Frontal cortex (tissue), 4 donors: ENCODE results near the gene VWCE. TPM values are rescaled to one million over a fixed set of nuclear protein-coding genes. Genes with fewer than 3 reads are reported as not detected.

ENCODE experiments used
- DNase-seq, 2 donors: peaks; one replicate each; pipeline ENCODE4 v3.0.0; 2012; ENCODE audit warnings: low spot score in 2 of 2
- FAIRE-seq: peaks from 2 replicates; lab custom pipeline; 2012; peaks lifted over from hg19 to GRCh38; lab: Jason Lieb, UNC
- total RNA-seq: library from RNA; depleted of rRNA; stranded (reverse); fragments of >200 nt; gene quantifications from one replicate; pipeline ENCODE4 v1.2.3, GENCODE V29; 2014
- donor health status: control.
- donor health status: control.
- donor health status: control.

VWCE gene
- total RNA-seq, 1 donor from 2014 or later = 2.0 TPM

DNA sequence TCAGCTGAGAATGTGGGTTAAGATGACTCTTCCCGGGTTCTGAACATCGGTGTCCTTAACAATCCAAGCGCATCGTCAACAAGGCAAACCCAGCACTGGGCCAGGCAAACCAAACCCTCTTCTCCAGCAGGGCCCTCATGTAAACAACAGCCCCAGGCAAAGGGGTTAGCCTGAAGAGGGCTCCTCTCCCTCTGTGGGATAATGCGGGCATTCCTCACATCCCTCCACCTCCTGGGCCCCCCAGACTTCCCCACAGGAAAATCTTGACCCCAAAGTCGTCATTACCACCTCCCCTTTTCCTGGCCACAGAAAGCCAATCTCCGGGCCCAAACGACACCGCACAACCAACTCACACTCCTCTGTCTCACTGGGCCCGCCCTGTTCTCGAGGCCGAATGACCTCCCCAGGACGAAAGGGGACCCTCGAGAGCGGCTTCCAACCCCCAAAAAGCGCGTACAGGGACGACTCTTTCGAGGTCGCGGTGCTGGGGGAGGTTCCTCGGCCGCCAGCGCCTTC, 37.2 kb upstream of the VWCE start:
- DNase-seq (peak in 1 of 2 donors; percentile 40), FAIRE-seq (no peak)

DNA sequence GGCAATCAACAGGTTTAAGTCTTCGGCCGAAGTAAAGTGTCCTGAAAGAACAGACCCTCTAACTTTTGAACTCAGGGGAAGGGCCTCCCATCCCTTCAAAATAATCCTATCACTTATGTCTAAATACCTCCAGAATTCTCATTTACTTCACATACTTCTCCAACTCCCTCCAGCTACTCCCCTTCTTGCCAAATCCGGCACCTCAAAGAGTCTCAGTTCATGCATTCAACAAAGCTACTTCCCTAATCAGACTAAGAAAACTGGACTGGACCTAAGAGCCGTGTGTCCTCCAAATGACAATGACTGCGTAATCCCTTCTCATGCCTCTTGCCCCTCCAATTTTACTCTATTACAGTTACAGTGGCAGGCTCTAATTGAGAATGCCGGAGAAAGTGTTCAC, 36.5 kb upstream of the VWCE start:
- FAIRE-seq (no peak), DNase-seq (no peak)

DNA sequence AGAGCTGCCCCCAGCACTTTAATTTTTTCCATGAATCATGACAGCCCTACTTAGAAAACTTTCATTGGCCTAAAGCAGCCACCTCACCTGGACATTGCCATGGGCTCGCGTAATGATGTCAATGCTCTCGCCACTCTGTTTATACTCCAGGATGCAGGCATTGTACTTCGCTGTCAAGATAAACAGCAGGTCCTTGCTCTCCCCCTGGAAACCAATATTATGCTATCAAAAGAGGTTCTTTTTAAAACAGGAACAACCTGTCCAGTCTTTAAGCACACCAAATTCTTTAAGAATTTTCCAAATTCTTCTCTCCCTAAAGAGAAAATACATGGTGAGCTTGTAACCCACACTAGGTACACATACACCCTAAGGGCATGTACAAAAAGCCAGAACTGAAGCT, 34.8 kb upstream of the VWCE start:
- DNase-seq = no peak
- FAIRE-seq = no peak

DNA sequence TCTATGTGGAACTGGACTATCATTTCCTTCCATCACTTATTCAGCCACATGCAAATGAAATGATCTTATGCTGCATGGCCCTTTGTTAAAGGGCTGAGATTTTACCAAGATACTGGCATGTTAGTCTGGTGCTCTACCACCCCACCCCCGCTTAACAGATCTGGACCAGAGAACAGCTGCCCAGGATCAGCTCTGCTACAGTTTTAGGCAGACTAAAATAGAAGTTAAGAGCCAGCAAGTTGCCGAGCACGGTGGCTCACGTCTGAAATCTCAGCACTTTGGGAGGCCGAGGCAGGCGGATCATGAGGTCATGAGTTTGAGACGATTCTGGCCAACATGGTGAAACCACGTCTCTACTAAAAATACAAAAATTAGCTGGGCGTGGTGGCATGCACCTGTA, 33.2 kb upstream of the VWCE start:
- DNase-seq = no peak
- FAIRE-seq = no peak

DNA sequence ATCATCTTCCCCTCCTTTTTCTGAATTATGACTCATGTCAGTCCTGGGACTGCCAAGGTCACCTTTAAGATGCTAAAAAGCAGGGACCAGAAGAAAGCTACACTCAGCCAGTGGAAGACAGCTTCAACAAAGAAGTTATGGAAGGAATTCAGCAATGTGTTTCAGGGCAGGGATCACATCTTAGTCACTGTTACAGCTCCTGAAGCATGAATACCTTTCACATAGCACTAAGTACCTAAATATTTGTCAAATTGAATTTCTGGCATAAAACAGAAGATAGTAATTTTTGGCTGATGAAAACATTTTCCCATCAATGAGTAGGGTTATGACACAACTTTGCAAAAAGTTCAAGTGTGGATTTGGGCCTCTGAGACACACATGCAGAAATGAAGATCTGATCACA, 32.6 kb upstream of the VWCE start:
- FAIRE-seq (no peak), DNase-seq (no peak)

DNA sequence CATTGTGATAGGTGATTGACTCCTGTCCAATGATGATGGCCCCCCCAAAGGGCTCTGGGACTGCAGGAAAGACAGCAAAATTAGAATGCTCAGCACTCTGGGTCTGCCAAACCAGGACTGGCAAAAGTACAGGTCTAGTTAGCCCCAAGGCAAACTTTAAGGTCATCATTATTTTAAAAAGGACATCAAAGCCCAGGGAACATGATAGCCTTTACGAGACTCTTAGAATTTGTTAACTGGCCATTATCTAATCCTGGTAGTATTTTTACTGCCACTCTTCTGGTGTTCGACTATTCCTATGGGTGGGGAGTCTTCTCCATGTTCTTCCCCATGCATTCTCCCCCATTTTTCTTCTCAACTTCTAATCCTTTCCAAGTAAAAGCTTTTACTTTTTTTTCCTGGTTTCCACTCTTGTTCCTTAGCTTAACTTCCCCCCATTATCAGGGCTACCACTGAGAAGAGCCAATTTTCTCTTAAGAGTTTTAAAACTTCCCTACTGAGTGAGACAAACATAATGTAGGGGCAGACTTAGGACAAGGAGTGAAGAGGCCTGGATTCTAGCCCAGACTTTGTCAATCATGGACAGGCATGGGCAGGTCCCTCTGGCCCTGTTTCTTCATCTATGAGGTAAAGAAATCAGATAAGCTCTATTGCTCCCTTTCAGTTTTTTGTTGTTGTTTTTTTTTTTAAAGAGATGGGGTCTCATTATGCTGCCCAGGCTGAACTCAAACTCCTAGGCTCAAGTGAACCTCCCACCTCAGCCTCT, 30.7 kb upstream of the VWCE start:
- DNase-seq (no peak), FAIRE-seq (no peak)

DNA sequence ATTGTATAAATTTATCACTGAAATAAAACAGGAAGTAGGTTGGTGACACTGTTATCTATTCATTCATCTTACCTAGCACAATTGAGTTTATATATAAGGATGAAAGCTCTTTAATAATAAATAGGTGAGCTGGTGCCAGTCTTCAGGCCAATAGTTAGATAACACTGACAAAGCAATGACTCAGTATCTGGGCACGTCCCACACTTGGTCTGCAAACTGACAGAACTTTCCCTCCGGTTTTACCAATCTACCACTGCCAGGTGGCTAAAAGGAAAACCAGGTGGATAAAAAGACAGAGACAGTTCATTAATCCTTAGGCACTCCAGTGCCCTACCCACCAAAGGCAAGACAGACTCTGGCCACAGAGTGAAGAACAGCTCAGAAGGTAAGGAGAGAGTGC, 20.1 kb upstream of the VWCE start:
- DNase-seq (no peak), FAIRE-seq (no peak)

DNA sequence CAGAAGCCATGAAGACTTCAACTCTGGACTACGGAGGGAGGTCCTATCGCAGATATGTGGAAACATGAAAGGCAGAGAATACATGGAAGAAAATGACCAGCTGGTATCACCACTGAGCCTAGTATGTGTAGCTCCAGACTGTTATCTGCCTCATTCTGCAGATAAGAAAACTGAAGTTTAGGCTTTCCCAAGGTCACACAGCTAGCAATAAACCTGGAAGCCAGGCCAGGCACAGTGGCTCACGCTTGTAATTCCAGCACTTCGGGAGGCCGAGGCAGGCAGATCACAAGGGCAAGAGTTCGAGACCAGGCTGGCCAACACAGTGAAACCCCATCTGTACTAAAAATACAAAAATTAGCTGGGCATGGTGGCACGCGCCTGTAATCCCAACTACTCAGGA, 15.6 kb upstream of the VWCE start:
- no peak for DNase-seq
- FAIRE-seq = no peak

DNA sequence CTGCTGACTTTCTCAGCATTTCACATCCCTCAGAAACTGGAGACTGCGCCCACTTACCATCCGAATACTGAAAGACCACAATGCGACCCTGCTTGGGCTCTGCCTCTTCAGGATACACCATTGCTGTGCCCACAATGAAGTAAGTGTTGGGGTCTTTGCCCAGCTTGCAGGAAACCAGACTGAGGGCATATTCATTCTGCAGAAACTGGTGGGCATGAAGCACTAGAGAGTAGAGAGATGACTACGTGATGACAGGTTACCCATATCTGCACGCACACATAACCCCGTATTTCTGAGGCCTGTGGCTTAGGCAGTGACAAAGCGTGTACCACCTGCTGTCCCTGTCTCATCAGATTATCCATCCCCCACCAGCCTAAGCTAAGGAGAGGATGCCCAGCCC, 14.6 kb upstream of the VWCE start:
- no peak for FAIRE-seq
- no peak for DNase-seq

DNA sequence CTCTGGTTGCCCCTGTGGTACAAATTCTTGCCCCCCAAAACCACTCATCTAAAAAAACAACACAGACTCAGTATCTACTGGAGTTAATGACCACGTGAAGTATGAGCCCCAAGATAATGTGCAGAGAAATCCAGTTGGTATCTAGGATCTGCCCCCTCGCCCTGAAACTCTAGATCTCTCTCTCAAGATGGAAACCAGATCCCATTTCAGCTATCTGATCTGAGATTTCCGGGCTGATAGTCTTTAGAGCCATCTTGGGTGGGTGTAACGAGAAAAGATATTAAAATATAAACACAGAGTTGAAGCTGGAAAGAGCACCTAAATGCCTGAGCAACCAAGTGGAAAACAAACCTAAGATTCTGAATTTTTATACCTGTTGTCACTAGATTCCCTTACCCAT, 14.0 kb upstream of the VWCE start:
- no peak for FAIRE-seq
- no peak for DNase-seq

DNA sequence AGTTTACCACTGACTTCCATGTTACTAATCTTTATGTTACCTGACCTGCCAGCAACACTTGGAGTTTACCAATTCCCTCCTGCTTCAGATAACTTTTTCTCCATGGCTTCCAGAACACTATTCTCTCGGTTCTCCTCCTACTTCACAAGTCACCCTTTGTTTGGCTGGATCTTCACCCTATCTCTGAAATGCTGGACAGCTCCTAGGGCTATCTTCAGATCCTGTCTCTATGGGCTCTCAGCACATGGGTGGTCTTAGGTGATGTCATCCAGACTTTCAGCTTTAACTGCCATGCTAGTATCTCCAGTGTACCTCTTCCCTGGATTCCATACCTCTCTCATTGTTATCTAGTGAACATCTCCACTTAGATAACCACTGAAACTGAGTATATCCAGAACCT, 12.2 kb upstream of the VWCE start:
- FAIRE-seq (no peak), DNase-seq (no peak)

DNA sequence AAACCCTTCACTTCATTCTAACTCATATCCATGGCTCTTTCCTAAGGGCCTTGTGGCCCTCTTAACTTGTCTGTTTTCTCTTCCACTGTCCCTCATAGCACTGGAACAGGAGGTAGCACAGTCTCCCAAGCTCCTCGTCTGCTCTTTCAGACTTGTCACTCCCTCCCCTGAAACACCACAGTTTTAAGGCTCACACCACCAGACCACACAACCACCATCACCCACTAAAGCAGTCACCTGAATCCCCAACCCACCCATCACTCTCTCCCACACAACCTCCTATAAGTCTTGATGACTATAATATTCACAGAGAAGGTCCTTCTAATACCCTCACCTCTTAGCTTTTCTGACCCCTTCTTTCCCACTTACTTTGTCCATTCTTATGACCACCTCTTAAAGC, 11.1 kb upstream of the VWCE start:
- FAIRE-seq (no peak), DNase-seq (no peak)

DNA sequence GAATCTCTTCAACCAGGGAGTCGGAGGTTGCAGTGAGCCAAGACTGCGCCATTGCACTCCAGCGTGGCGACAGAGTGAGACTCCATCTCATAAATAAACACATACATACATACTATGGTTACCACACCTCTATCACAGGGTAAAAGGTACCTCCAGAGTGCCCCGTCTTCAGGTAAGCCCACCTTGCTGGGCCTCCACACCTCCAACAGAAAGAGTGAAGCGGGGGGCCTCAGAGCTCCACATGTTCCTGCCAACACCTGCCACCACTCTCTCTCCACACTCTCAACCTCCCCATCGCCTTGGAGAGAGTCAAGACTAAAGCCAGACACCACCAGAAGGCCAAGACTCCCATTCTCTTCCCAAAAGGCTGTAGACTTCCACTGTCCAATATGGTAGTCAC, 10.3 kb upstream of the VWCE start:
- FAIRE-seq (no peak), DNase-seq (no peak)

DNA sequence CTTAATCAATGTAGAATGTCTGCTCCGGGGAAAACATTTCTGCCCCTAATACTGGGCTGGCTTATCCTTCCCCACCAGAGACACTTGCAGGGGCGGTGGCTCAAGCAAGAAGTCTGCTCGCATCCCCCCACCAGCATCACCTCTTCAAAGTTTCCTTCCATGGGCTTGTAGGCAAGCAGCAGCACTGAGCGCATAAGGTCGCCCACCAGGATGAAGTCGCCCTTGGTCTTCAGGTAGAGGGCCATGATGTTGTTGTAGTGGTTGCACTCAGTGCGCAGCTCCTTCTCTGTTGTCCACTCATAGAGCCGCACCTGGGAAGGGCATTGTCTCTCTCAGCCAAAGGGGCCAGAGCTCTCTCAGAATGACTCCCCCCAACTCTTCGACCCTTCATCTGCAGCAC, 8.6 kb upstream of the VWCE start:
- DNase-seq (no peak), FAIRE-seq (no peak)

DNA sequence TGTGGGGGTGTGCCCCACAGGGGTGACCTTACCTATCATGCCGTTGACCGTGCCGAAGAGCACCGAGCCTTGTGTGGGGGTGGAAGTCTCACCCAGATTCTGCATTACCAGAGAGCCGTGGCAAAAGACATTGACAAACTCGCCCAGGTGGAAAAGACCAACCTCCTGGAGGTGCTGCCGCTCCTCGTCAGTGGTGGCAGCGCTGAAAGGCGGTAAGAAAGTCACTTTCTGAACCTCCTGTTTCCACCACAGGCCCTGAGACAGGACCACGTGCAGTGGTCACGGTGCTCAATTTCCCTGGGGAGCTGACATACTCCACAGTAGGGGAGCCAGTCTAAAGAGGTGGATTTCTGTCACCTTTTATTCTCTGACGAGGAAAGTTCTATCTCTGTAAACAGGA, 7.4 kb upstream of the VWCE start:
- no peak for DNase-seq
- FAIRE-seq = no peak

DNA sequence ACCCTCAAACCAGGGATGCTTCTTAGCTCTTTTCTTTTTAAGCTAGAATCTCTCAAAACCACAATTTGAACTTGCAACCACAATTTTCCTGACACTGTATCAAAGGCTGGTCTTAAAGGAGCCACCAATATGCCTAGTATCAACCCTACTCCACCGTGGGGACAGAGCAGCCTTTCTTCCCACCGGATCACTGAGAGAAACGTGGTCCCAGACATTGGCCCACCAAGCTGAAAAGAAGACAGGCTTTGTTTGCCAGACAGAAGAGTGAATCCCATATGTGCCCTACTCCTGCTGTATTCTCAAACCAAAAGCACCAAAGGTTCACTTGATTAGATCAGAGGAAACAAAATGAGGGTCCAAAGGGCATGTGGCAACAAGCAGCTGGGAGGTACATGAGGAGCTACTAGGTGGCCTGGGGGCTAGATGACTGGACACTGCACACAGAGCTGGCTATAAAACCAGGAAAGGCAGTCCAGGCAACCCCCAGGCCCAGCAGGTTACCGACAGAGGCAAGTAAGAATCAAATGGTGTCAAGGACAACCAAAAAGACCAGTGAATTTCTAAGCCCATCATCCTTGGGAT, 3.6 kb upstream of the VWCE start:
- DNase-seq (no peak), FAIRE-seq (no peak)

DNA sequence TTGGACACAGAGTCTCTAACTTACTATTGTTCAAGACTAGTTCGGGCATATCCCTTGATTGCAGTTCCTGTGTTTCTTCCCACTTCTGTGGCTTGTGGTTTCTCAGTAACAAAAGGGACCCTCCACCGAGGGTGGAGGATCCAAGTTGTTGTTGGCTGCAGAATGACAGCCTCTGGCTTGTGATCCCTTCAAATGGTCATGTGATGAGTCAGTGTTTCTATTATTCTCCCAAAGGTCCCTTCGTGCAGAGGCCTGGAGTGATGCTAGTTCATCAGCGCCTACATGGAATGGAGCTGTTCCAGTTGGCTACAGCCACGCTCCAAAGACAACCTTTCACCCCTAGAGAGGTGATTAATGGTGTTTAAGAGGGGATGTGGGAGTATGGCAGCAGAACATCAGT, 2.6 kb upstream of the VWCE start:
- no peak for FAIRE-seq
- no peak for DNase-seq

DNA sequence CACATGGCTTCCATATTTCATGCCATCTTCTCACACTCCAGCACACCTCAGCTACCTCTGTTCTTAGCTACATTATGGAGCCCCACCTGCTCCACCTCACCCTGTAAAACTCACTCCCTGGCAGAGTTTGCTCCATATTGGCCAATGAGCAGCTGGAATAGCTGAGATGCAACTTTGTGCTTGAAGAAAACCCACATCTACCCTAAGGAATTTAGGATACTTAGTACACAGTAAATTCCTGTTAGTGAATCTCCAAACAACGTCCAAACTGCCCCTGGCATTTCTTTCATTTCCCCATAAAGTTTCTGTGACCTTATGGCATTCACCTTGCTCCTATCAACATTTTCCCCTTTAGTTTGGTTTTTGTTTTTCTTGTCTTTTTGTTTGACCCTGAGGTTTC, 2.2 kb upstream of the VWCE start:
- DNase-seq (no peak), FAIRE-seq (no peak)

DNA sequence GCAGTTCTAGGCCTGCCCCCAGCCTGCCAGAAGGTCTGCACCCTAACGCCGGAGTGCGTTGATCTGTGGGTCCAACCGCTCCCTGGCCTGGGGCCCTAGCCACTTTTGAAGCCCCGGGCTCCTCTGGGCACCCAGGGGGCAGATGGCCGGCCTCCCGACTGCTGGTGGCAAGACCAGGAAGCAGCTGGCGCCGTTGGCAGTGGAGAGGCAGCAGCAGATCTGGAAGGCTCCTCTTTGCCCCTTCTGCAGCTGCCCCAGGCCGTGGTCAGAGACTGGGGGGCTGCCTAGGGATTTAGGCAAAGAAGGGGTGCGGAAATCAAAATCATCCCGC, 445 bp upstream of the VWCE start:
- DNase-seq = no peak
- FAIRE-seq = no peak

DNA sequence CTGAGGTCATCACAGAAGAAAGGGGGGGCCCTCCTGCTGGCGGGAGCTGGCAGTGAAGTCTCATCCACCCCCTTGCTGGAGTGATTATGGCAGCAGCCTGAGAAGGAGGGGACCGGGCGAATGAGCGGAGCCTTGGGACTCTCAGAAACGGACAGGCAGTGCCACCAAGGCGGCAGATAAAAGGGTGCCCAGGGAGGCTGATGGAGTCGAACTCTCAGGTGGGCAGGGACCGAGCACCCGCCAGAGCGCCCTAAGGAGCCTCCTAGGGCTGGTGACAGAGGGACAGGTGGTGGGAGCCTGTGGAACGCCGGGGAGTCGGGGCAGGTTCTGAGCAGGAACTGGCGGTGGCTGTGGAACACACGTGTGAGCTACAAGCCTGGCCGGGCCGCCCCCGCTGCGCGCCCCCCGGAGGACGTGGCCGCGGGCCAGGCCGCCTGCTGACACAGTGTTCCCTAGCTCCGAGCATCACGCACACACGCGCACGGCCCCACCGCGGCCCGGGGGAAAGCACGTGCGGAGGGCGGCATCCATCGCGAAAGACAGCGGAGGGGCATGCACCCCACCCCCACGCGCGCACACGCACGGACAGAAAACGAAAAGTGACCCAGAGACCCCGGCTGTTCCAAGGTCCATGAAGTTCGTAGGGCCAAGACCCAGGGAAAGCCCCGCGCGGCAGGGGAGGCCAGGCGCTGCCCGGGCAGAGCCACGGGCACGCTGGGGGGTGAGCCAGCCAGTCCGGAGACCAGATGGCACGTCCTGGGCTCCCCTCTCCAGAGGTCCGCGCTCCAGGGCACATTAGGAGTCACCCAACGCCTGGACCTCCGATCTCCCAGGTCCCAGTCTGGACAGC, 1.0 kb downstream of the VWCE start:
- DNase-seq (peak in 1 of 2 donors; percentile 75), FAIRE-seq (no peak)

DNA sequence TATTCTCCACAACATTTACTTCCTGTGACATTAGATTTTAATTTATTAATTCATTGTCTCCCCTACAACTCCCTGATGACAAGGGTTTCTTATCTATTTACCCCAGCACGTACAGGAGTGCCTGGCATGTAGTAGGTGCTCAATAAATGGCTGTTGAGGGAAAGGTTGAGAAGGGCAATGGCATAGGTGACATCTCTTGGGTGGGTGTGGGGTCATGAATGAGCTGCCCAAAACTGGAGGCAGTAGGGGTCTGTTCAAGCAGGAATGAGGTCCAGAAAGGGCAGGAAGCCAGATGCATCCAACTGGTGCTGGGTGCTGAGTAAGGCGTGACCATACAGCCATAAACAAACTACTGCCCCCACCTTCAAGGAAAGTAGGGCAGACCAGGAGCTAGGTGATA, 2.8 kb downstream of the VWCE start:
- FAIRE-seq = no peak
- no peak for DNase-seq
